ENCODE data around the gene IMMP2L.
A peak's percentile ranks its signal among the peaks of the same experiment; 100 is the strongest.
"Not testable (repeated sequence)": the region's sequence is repeated elsewhere in the genome, so short reads cannot be mapped to it uniquely, and the experiment has no call there.

IMMP2L gene

DNA sequence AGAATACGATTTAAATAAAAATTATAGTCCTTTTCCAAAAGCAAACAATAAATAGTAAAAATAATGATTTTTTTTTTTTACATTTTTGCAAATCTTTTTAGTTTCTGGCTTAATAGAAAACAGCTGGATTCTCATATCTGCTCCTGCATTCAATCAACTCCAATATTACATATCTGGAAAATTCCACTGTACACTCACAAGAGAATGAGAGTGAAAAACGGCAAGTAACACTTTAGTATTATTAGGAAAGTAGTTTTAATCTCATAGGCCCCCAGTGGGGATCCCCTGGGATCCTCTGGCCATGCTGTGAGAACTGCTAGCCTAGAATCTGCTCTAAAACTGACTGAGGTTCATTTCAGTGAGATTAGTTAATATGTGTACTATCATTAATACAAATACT lies 599.9 kb downstream of the IMMP2L start:
- no peak for DNase-seq

DNA sequence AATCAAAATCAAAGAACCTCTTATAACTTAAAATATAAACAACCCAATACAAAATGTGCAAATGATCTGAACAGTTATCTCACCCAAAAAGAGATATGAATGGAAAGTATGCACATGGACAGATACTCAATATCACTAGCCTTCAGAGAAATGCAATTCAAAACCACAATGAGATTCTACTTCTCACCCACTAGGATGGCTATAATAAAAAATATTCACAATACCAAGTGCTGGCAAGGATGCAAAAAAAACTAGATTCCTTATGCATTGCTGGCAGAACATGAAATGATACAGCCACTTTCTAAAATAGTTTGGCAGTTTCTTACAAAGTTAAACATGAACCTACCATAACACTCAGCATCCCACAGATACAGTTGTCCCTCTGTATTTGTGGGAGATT lies 601.5 kb downstream of the IMMP2L start:
- DNase-seq, result no peak

DNA sequence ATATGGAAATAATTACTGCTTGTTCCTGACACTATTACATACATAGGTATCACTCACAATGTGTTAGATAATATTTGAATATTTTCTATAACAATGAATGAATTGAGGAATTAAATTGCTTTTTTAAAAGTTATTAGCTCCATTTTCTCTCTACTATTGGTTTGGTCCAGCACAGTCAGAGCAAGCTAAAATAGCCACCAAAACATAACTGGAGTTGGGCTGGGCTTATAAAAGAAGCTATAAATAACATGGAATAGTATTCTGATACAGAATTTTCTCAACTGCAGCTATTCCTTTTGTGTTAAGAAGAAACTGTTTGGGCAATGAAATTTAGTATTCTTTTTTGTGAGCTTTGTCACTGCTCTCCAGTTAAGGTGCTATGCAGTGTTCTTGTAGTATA lies 614.0 kb downstream of the IMMP2L start:
- no peak for DNase-seq

DNA sequence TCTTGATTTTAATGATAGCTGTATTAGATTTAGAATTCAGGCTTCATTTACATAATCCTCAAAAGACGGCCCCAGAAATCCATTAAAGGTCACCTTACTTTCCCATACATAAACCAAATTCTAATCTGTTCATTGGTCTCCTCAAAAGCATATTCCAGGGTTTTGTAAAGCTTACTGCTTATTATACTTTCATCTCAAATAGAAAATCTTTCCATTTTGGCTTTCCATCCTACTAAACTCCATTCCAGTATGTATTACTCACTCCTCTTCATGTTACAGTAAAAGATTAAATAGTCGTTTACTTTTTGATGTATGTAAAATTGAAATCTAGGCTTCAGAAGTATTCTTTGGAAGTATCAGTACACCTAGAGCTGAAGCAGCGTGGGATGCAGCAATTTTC lies 614.9 kb downstream of the IMMP2L start:
- DNase-seq, result no peak

DNA sequence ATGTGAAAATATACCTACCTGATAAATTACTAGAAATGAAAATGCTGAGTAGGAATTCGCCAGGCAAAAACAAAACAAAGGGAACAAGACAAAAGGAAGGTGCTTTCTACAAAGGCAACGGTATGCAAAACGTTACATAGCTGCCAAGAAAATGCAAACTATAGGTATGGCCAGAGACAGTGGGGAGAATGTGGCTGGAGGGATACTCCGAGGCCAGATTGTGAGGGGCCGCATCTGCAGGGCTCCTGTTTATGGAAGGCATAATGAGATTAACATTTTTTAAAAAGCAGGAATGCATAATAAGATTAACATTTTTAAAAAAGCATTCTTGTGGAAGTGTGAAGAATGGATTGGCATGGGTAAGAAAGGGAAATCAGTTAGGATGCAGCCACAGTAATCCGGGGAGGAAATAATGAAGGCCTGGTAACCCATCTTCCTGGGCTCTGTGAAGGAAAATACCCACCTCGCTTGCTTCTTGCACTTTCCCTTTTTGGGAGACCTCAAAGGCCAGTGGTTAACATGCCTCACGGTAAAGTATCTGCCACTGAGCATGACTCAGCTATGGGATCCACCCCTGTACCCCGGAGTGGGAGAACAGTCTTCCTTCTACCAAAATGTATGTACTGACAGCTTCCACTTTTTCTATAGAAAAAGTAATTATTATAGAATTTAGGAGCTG lies 617.2 kb downstream of the IMMP2L start:
- DNase-seq, result no peak

DNA sequence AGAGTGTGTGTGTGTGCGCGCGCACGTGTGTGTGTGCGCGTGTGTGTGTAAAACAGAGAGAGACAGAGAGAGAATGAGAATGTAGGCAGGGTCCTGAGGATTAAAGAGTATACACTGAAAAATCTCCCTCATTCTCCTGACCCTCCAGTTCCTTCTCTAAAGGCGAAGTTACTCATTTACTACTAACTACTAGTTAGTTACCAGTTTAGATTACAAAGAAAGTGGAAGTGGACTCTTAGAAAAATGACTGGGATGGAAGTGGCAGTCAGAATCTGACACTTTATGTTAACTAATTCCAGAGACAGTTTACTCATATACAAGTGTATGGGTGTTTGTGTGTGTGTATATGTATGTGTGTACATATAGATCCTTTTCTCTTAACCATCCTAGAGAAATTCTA lies 617.8 kb downstream of the IMMP2L start:
- no peak for DNase-seq

DNA sequence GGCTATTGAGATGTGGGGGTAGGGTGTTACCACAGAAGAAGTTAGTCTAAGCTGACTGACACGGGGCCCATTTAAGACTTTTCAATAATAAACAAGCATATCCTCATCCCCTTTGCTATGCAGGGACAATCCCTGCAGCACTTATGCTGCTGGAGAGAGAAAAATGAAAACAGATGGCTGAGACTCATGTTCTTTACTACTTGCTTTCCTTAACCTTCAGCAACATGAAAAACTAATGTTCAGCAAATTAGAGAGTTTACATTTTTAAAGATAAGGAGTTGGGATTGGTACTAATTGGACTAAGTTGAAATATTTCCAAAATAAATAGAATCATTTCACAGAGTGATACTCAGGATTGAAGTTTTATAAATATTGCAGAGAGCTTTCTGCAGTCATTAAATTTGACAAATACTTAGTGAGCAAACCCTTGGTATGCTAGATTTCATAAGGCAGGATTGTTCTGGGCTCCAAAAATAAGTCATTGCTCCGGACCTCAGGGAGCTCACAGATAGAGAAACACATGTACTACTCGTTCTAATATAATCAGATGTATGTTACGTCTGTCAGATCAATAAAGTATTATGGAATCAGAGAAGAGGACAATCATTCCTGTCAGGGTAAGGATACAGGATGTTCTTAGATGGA lies 618.5 kb downstream of the IMMP2L start:
- no peak for DNase-seq

DNA sequence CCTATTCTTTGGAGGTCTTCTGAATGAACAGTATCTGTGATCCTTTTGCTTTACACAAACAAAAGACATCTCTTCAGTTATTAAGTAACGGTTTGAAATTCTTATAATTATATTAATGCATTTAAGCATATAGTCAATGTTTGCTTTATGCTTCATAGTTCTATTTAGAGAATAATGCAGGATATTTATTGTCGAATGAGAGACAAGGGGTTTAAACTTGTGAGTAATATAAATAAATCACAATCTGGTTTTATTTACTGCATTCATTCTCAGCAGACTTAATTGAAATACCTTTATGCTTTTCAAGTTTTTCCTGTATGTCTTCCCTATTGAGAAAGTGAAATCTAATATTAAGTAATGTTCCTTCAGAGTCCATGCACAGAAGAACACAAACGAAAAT lies 620.9 kb downstream of the IMMP2L start:
- DNase-seq, result no peak

DNA sequence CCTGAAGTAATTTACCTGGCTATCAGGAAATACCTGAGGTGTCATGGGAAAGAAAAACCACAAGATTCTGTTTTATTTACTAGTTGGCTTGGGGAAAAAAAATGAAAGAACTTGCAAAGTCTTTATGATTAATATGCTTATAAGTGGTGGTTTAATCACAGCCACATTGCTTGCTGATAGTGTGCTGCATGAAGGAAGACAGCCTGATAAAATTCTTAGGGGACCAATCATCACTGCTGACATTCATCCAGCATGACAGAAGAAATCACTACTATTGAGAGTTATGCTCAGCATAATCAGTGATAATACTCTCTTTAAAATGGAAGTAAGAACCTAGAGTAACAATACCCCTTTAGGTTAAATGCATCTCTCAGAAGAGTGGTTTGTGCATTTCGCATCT lies 621.5 kb downstream of the IMMP2L start:
- no peak for DNase-seq

DNA sequence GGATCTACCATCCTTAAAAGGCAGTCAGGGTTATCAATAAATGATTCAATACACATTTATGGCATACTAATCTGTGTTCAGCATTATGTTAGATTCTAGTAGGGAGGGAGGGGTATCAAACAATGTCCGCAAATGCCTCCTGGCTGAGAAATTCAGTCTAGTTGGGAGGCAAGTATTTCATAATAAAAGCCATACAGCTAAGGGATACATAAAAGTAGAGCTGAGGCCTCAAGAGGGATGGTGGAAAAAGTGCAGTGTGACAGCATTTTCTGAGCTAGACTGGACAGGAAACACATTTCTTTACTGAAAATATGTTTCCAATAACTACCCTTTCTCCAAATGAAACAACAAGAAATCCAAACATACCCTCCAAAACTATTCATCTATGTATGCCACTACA lies 624.1 kb downstream of the IMMP2L start:
- DNase-seq, result no peak

DNA sequence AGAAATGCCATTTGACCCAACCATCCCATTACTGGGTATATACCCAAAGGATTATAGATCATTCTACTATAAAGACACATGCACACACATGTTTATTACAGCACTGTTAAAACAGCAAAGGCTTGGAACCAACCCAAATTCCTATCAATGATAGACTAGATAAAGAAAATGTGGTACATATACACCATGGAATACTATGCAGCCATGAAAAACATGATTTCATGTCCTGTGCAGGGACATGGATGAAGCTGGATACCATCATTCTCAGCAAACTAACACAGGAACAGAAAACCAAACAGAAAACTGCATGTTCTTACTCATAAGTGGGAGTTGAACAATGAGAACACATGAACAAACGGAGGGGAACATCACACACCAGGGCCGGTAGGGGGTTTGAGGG lies 625.6 kb downstream of the IMMP2L start:
- DNase-seq, result not testable (repeated sequence)

DNA sequence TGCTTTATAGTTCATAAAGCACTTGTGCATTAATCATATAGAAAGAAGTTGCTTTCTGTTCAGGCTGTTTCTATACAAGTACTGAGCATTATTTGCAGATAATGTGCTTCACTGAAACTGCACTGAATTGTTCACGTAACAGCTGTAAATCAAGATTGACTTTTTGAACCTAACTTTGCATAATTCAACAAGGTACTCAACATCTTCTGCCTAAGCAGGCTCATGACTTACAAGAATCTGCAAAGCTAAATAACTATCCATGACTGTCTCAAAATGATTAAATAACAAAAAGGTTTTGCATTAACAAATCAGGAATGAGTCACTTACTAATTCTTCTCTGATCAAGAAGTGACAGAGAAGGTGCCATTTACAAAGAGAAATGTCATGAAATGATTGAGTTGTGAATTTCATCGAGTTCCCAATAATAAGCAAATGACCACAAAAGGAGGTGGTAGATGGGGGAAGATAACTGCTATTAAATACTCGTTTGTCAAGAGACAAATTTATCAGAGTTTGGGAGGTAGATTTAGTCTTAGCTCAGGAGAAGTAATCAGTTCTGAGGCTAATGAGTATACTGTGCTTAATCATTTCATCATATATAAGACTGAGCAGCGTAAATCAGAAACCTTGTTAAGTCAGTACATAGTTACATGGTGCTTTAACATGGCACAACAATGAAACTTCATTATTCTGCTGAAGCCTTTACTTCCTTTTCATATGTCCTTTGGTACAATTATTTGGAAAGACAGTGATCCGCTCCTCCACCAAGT lies 632.6 kb downstream of the IMMP2L start:
- DNase-seq, result no peak

DNA sequence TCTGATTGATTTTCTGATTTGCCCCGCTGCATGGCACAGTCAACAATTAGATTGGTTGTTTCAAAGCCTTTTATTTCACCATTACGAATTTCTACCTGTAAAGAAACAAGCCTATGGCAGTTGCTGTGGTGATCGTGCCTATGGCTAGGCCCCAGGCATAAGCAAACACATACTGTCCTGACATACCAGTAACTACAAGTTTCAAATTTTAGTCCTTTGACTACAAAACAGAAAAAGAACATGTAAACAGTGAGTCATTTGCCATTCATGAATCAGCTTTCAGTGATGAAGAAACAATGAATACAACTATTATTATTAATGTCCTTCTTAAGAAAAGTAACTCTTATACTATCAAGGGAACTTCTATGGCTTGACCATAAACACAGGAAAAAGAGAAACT lies 639.4 kb downstream of the IMMP2L start:
- DNase-seq, result no peak

DNA sequence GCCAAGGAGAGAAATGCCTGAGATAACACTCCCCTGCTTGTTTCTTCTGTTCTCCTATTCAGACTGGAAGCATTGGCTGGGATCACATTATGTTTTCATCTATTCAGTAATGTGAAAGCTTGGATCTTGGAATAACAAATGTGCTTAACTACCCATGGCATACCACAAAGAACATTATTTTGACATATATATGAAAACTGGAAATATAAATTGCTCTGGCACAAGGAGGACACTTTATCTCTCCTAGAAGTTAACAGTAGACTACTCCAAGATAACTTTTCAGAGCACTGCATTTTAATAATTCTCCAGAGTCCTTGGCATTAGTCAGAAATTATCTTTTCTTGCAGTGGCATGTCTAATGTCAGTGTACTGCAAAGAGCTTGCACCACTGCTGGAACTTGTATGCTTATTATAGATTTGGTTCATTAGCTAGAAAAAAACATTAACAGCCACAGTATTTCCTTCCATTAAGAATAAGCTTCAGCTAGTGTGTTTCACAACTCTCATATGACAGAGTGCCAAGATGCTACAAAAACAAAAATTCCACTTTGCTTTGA lies 640.6 kb downstream of the IMMP2L start:
- no peak for DNase-seq

DNA sequence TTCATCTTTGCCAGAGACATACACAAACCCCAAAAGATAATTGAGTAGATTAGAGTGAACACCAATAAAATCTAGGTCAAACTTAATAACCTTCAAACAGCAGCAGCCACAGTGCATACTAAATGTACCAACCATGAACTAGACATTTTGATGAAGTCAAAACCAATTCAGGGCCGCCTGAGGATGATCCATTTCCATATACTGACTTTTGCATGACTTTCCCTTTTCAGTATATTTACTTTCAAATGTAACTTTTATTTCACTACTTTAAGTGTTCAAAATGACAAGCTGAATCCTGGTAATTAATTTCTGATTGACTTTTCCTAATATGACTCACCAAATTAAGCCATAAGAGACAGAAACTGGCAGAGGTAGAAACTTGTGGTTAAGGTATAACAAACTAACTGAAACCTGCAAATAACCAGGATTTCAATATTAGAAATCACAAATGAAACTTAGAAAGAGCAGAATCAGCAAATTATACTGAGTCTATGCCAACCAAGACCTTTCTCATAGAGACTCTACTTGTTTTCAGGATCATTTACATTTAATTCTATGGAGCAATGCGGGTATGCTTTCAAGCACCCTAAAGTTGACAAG lies 643.2 kb downstream of the IMMP2L start:
- DNase-seq, result no peak

DNA sequence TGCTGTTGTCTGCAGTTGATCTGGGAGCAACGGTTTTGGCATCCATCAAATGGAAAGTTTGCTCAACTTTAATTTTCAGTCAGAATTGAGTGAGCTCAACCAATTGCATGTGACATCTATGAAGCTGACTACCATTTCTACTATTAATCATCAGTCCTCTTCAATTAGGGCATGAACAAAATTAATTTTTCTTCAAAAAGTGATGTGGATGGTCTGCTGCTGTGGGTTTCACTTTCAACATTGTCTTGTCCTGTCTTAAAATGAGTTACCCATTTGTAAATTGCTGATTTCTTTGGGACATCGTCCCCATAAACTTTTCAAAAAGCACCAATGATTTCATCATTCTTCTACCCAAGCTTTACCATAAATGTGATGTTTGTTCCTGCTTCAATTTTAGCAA lies 648.0 kb downstream of the IMMP2L start:
- DNase-seq, result no peak

DNA sequence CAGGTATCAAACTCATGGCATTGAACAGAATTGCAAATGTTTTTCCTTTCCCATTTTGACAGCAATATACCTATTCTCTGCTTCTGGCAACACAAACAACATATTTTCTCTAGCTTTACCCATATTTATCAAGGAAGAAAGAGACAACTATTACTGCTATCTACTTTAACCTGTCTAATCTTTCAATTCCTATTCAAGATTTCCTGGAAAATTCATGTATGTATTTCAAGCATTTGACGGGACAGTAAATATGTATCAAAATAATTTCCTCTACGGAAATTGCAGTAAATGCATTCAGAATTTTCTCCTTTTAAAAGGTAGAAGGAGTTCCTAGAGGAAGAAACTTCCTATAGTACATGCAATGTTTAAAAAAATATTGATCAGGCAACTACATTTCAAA lies 650.7 kb downstream of the IMMP2L start:
- no peak for DNase-seq

DNA sequence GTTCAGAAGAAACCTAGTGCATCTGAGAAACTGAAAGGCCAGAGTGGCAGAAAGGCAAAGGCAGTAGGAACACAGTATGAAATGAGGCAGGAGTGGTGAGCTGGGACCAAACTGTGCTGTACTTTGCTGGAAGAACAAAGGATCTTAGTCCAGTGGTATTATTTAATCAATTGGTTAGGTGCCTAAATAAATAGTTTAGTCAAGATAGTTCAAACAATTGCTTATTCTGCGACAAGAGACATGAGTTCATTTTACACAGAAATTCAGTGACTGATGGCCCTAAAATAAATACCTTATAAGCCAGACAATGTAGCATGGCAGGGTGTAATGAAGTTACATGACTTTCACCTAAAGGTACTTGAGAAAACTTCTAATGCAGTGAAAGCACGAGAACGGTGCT lies 653.2 kb downstream of the IMMP2L start:
- no peak for DNase-seq

DNA sequence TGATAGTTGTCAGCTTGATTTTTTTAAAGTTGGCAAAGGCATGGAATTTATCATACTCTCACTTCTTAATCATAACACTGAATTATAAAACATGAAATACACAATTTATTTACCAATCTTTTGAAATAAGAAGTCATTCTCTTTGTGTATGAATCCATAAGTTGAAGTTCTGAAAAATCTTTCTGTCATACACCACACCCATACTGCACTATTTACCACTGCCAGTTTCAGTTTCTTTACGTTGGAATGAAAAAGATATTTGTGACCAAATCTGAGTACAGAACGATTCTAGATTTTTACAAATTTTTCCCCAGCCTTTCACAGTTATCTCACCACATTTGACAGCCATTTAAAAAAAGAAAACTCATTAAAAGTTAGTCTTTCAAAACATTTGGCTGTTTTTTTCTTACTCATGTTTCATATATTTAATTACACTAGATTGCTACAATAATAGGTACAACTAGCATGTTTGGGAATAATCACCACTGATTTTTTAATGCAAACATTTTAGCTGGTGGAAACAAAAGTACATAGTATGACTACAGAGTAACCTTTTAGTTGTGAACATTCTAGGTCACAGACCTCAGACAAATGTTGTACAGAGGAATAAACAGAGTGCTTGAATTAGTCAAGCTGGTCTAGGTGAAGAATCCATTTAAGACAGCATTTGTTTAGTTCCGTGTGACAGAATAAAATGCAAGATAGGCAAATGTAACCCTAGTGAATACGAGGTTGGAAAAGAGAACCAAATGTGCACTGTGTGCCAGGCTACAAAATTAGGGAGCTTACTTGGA lies 656.3 kb downstream of the IMMP2L start:
- no peak for DNase-seq

DNA sequence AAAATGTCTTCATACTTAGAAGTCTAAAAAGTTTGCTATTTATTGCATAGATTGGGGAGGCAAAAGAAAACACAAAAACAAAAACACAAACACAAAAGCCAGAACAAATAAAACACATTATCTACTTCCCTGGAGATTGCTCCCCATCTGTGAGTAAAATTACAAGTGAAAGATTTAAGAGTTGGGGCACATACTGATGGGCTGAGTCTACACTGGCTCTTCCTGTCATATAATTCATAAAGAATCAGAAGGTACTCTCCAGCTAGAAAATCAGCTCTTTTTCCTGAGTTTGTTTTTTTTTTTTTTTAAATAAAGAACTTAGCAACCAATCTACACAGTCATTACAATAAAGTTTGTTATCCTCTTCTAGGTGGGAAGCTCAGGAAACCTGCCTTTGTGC lies 663.8 kb downstream of the IMMP2L start:
- DNase-seq, result no peak

DNA sequence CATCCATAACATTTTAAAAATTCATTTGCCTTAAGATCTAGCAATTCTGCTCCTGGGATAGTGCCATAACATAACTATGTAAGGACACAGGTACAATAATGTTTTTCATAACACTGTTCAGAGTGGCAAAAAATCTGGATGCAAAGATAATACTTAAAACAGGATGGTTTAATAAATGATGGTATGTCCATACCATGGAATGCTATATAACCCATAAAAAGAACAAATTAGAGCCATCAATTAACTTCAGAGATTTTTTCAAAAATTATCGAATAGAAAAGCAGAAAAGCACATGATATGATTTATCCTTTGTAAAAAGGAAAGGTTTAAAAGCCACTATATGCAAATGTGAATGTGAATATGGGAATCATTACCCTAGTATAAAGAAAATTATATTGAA lies 664.8 kb downstream of the IMMP2L start:
- no peak for DNase-seq

DNA sequence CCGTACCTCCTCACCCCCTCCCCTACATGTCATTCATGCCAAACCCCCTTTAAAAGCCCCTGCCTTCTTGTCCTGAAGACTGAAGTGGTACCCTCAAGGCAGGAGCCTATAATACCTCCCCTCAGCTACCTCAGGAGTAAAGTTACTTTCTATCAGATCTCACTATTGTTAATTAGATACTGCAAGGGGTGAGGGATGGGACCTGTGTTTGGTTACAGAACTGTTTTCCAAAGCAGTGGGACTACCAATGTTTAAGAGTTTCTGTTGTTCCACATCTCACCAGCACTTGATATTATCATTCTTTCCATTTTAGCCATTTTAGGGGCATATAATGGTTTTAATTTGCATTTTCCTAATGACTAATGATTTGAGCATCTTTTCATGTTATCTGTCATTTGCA lies 668.2 kb downstream of the IMMP2L start:
- peak; percentile 14 for DNase-seq

DNA sequence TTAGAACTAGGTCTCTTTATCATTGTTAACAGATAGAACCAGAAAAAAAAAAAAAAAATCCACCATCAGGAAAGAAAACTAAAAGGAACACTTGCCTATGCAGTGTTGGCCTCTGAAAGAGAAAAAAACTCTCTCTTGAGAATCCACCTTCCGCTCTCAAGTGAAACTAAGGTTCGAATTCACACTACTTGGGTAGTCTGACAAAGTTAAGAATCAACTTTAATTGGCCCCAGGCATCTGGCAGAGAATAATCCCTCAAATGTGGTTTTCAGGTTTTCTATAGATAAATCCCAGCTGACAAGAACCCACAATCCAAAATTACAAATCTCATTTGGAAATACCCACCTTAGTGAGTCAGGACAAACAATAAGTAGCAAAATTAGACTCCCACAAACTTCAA lies 671.1 kb downstream of the IMMP2L start:
- DNase-seq, result peak; percentile 7

All from stimulated activated CD4-positive, alpha-beta T cell treated with anti-CD3 and anti-CD28 coated beads, Interleukin-4, amount 100 ng/mL, for 24 hours (primary cell).